ENCODE measurements around the gene SEC14L2.
"Not testable (repeated sequence)": the region's sequence is repeated elsewhere in the genome, so short reads cannot be mapped to it uniquely, and the experiment has no call there.

SEC14L2 gene

DNA sequence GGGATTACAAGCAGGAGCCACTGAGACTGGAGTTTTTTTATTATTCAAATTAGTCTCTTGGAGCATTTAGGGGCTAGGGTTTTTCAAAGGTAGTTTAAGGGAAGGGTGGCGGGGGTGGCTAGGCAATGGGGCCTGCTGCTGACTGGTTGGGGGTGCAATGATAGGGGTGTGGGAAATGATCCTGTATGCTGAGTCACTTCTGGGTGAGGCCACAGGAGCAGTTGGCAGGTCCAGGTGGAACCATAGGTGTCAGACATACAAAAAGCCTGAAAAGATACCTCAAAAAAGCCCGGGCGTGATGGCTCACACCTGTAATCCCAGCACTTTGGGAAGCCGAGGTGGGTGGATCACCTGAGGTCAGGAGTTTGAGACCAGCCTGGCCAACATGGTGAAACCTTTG, 42.4 kb downstream of the SEC14L2 start:
- no peak overlapping the region for H3K4me3 ChIP-seq (replicated peaks; ENCODE audit: low read depth, low read length)
- TF ChIP-seq, protein P1, sequence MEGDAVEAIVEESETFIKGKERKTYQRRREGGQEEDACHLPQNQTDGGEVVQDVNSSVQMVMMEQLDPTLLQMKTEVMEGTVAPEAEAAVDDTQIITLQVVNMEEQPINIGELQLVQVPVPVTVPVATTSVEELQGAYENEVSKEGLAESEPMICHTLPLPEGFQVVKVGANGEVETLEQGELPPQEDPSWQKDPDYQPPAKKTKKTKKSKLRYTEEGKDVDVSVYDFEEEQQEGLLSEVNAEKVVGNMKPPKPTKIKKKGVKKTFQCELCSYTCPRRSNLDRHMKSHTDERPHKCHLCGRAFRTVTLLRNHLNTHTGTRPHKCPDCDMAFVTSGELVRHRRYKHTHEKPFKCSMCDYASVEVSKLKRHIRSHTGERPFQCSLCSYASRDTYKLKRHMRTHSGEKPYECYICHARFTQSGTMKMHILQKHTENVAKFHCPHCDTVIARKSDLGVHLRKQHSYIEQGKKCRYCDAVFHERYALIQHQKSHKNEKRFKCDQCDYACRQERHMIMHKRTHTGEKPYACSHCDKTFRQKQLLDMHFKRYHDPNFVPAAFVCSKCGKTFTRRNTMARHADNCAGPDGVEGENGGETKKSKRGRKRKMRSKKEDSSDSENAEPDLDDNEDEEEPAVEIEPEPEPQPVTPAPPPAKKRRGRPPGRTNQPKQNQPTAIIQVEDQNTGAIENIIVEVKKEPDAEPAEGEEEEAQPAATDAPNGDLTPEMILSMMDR (IDR thresholded peaks at IDR 0.05; ENCODE audit: low read length, missing control alignments) = no peak
- DNase-seq (ENCODE audit: low read depth) = no peak

- TF ChIP-seq, protein P1 (IDR thresholded peaks at IDR 0.05; ENCODE audit: low read length, missing control alignments) = no peak
- H3K4me3 ChIP-seq (replicated peaks; ENCODE audit: low read depth, low read length) = no peak overlapping the region
- no peak for DNase-seq (ENCODE audit: low read depth)
Observed at GRCh38 chr22:30439836-30440235, 43.0 kb downstream of the SEC14L2 start.

GRCh38 chr22:30441088-30441487, 44.3 kb downstream of the SEC14L2 start:
- TF ChIP-seq, protein P1 (IDR thresholded peaks at IDR 0.05; ENCODE audit: low read length, missing control alignments) = no peak
- no peak for DNase-seq (ENCODE audit: low read depth)
- H3K4me3 ChIP-seq (replicated peaks; ENCODE audit: low read depth, low read length) = no peak overlapping the region

DNA sequence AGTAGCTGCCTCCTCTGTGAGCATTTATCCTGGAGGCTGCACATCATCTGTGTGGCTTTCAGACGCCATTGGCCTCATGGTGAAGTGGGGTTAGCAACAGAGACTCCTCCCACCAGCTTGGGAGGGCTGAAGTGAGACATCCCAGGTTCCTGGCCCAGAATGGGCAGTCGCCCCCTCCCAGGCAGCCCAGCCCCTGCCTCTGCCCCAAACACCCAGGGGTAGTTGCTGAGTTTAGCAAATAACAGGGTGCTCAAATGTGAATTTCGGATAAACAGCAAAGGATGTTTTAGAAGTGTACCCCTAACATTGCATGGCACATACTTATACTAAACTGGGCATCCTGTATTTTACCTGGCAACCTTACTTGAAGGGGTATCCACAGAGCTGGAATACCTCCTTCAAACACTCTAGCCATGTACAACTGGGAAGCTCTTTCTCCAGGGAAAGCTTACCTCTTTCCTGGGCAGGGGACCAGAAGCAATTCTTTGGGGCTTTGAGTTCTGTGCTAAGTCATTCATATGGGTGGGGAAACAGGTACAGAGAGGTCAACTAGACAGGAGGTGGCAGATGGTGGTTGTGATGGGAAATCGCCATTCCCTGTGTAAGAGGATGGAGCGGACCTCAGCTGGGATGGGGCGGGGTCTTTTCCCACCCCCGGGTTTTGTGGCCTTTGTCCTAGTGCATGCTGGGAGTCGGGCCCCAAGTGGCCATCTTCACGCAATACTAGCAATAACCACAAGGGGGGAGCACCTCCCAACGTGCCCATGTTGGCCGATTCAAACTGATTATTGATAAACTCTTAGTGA, 48.0 kb downstream of the SEC14L2 start:
- DNase-seq (ENCODE audit: low read depth) = peak; percentile 67
- TF ChIP-seq, protein P1 (IDR thresholded peaks at IDR 0.05; ENCODE audit: low read length, missing control alignments) = peak; percentile 76
- no peak overlapping the region for H3K4me3 ChIP-seq (replicated peaks; ENCODE audit: low read depth, low read length)

DNA sequence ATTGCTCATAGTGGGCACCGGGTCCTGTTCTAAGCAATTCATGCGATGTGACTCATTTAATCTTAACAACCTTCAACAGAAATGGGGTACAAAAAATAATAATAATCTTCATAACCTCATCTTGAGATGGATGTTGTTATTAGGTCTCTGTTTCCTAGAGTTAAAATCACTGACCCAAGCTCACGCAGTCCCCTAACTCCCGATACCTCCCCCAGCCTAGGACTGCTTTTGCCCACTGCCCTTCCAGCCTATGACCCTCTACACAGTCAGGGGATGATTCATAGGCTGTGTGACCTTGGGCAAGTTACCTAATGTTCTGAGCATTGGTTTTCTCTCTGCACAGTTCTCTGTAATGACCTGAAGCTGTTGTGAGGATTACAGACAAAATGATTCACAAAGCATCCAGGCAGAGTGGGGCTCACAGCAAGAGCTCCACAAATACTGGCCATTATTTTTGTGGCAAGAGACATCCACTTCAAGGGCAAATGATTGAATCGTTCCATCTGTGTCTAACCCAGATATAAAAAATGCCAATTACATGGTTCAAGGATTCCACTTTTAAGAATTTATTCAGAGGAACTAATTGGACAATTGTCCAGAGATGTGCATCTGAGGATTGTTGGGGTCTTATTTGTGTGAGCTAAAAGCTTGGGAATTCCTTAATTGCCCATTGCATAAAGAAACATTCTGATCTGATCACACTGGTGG, 48.8 kb downstream of the SEC14L2 start:
- TF ChIP-seq, protein P1 (IDR thresholded peaks at IDR 0.05; ENCODE audit: low read length, missing control alignments) = no peak
- no peak overlapping the region for H3K4me3 ChIP-seq (replicated peaks; ENCODE audit: low read depth, low read length)
- no peak for DNase-seq (ENCODE audit: low read depth)

- no peak overlapping the region for H3K4me3 ChIP-seq (replicated peaks; ENCODE audit: low read depth, low read length)
- TF ChIP-seq, protein P1 (IDR thresholded peaks at IDR 0.05; ENCODE audit: low read length, missing control alignments) = no peak
- no peak for DNase-seq (ENCODE audit: low read depth)
Observed at GRCh38 chr22:30447656-30448055, 50.8 kb downstream of the SEC14L2 start.

DNA sequence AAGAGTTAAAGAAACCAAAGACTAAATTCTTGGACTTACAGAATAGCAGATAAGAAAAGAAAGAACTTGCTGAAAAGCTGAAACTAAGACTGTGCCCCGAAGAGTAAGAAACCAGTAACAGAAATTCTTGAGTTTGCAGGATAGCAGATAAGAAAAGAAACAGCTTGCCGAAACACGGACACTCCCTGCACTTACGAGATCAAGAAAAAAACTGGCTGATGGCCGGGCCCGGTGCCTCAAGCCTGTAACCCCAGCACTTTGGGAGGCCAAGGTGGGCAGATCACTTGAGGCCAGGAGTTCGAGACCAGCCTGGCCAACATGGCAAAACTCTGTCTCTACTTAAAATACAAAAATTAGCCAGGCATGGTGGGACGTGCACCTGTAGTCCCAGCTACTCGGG, 54.7 kb downstream of the SEC14L2 start:
- not testable (repeated sequence) for DNase-seq (ENCODE audit: low read depth); H3K4me3 ChIP-seq (replicated peaks; ENCODE audit: low read depth, low read length)

All from fibroblast of pulmonary artery (primary cell).